HL-60 (cell line): ENCODE measurements around the gene SPINK2.

Experiments
- CTCF ChIP-seq: IDR thresholded peaks from one replicate; pipeline ENCODE4 v1.5.1; 2011; ENCODE audit warnings: low read length, control low read depth, inconsistent platforms; ENCODE audit not compliant: insufficient read depth
- REST ChIP-seq: IDR thresholded peaks from 2 replicates; pipeline ENCODE4 v1.6.1; 2012; ENCODE audit warnings: low read depth; ENCODE audit not compliant: insufficient replicate concordance

- TF ChIP-seq CTCF (no peak), REST (no peak)
Measured at GRCh38 chr4:56787380-56787779, 34.1 kb downstream of the SPINK2 start.
